Stimulated activated effector memory CD8-positive, alpha-beta T cell treated with anti-CD3 and anti-CD28 coated beads, Interleukin-12 subunit alpha, Interleukin-12 subunit beta, amount 100 ng/mL, for 72 hours (primary cell): ENCODE results near the gene RNF43.

Source experiments
- ATAC-seq: fragments of 150-1000 bp; cut with Tn5 transposase; 2 replicates; pipeline ENCODE4 v1.10.0; 2021
- DNase-seq, 2 donors: peaks; one replicate each; pipeline ENCODE4 v3.0.0; 2021 to 2022; ENCODE audit warnings: low spot score in 2 of 2
- H3K27ac Mint-ChIP-seq: one replicate; pipeline ENCODE4 v1.8.0; 2022; ENCODE audit warnings: mild to moderate bottlenecking, mixed read lengths
- H3K36me3 Mint-ChIP-seq: one replicate; pipeline ENCODE4 v1.8.0; 2022; ENCODE audit warnings: mild to moderate bottlenecking, mixed read lengths
- H3K4me1 Mint-ChIP-seq: one replicate; pipeline ENCODE4 v1.8.0; 2022; ENCODE audit warnings: mixed read lengths
- H3K4me3 Mint-ChIP-seq: one replicate; pipeline ENCODE4 v1.8.0; 2022; ENCODE audit warnings: mild to moderate bottlenecking, mixed read lengths
- H3K9me3 Mint-ChIP-seq: one replicate; pipeline ENCODE4 v1.8.0; 2022; ENCODE audit warnings: mixed read lengths

Gene RNF43

DNA sequence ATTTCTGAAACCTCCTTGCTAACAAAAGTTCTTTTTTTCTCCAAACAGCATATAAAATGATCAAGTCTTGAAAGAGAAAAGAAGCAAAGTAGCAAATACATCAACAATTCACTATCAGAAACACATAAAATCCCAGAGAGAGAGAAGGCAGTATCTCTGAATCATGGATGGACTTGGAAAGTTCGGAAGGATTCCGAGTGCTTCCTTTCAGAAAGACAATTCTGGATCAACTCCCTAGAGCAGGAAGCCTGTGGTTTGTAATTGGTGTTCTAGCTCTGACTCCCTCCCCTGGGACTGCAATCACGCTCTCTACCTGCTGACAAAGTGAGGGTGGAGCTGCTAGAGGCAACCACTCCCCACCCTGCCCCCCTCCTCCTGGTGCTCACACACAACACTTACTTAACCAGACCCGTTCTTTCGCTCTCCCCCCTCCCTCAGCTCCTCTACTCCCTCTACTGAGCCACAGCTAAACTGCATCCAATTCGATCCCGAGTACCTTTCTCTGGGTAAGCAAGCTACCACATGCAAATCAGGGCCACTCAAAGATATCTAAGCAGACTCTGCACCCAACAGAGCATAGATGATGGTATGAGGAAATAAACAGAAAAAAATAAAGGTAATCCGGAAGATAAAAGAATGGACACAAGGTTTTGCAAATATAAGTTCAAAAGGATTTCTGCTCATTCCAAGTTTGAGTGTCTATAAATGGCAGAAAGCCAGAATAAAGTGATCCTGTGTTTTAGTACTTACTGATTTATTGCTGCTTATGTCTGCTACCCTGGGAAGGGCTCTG, at the start of gene RNF43:
TSS of gene RNF43 (minus strand) at position 235 of the 793 bp plus-strand sequence. CDS start 1,957 bp downstream, outside the sequence.
- Mint-ChIP-seq H3K4me3 (peak within 1 kb of the TSS; percentile 8), H3K27ac (no peak within 1 kb of the TSS), H3K9me3 (no peaks in the 10 kb centered on the region), H3K4me1 (peaks cover 19% of the 10 kb centered on the region), H3K36me3 (no peaks in the 10 kb centered on the region)
- DNase-seq, result peak; percentile 51 to 85
- peak; percentile 100 for ATAC-seq

DNA sequence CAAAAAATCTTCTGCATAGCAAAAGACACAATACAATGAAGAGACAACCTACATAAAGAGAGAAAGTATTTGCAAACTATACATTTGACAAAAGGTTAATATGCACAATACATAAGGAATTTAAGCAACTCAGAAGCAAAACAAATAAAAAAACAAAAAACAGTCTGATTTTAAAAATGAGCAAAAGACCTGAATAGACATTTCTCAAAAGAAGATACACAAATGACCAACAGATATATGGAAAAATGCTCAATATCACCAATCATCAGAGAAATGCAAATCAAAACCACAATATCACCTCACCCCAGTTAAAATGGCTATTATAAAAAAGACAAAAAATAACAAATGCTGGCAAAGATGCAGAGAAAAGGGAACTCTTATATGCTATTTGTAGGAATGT, 38.2 kb upstream of the RNF43 start:
- ATAC-seq (no peak), DNase-seq (no peak)
- H3K9me3 Mint-ChIP-seq, result no peaks in the 10 kb centered on the region
- no peaks in the 10 kb centered on the region for H3K36me3 Mint-ChIP-seq
- no peak overlapping the region for H3K4me3 Mint-ChIP-seq
- H3K27ac Mint-ChIP-seq, result no peak overlapping the region
- no peaks in the 10 kb centered on the region for H3K4me1 Mint-ChIP-seq

DNA sequence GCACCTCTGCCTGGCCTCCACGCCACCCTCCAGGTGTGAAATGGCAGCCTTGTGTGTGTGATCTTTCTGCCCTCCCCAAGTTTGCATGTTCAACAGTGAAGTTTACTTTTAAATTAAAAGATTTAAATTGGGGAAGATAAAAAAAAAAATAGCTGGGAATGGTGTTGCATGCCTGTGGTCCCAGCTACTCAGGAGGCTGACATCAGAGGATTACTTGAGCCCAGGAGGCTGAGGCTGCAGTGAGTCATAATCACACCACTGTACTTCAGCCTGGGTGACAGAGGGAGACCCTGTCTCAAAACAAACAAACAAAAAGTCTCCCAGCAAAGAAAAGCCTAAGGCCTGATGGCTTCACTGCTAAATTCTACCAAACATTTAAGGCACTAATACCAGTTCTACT, 35.4 kb upstream of the RNF43 start:
- no peaks in the 10 kb centered on the region for H3K9me3 Mint-ChIP-seq
- no peaks in the 10 kb centered on the region for H3K4me1 Mint-ChIP-seq
- no peaks in the 10 kb centered on the region for H3K36me3 Mint-ChIP-seq
- DNase-seq, result no peak
- no peak overlapping the region for H3K4me3 Mint-ChIP-seq
- H3K27ac Mint-ChIP-seq, result no peak overlapping the region
- no peak for ATAC-seq

DNA sequence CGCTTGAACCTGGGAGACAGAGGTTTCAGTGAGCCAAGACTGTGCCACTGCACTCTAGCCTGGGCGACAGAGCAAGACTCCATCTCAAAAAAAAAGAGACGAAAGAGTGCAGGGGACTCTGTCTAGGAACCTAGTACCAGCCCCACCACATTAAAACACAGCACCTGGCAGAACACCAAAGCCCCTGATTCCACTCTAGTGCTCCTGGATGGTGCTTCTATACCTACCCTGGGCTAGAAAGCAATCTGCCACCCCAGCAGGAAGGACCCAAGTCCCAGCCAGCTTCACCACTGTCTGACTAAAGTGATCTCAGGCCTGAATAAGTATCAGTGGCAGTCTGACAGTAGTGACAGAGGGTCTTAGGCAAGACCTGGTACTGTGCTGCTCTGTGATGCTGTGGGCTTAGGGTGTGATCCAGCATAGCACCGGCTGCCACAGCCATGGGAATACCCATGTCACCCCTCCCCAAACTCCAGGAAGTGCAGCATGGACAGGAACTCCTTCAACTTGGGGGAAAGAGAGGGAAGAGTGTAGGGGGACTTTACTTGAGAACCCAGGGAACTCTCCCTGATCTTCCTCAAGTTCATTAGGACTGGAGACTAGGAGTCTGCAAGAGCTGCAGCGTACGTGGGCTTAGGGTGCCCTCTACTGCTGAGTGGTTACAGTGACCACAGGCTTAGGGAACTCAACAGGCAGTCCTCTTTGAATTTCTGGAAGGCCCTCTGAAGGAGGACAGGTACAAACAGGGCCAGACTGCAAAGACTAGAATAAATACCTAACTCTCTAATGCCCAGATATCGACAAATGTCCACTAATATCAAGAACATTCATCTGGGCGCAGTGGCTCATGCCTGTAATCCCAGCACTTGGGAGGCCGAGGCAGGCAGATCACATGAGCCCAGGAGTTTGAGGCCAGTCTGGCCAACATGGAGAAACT, 30.0 kb upstream of the RNF43 start:
- peak; percentile 94 for ATAC-seq
- Mint-ChIP-seq H3K9me3 (no peaks in the 10 kb centered on the region), H3K36me3 (no peaks in the 10 kb centered on the region), H3K4me3 (no peak overlapping the region), H3K27ac (no peak overlapping the region), H3K4me1 (peaks cover 5% of the 10 kb centered on the region)
- DNase-seq, result peak; percentile 41 to 75

GRCh38 chr17:58446086-58446485, 28.8 kb upstream of the RNF43 start:
- H3K4me3 Mint-ChIP-seq, result no peak overlapping the region
- no peak overlapping the region for H3K27ac Mint-ChIP-seq
- H3K9me3 Mint-ChIP-seq, result no peaks in the 10 kb centered on the region
- ATAC-seq (no peak), DNase-seq (no peak)
- H3K36me3 Mint-ChIP-seq, result no peaks in the 10 kb centered on the region
- peaks cover 5% of the 10 kb centered on the region for H3K4me1 Mint-ChIP-seq

- H3K4me1 Mint-ChIP-seq, result no peaks in the 10 kb centered on the region
- H3K36me3 Mint-ChIP-seq, result no peaks in the 10 kb centered on the region
- DNase-seq (no peak), ATAC-seq (no peak)
- H3K9me3 Mint-ChIP-seq, result no peaks in the 10 kb centered on the region
- H3K4me3 Mint-ChIP-seq, result no peak overlapping the region
- no peak overlapping the region for H3K27ac Mint-ChIP-seq
These were observed 19.5 kb upstream of the RNF43 start for GRCh38 chr17:58436805-58437239.

- DNase-seq (no peak), ATAC-seq (no peak)
- H3K27ac Mint-ChIP-seq, result no peak overlapping the region
- H3K4me3 Mint-ChIP-seq, result no peak overlapping the region
- H3K4me1 Mint-ChIP-seq, result no peaks in the 10 kb centered on the region
- H3K9me3 Mint-ChIP-seq, result no peaks in the 10 kb centered on the region
- H3K36me3 Mint-ChIP-seq, result no peaks in the 10 kb centered on the region
These were observed 18.9 kb upstream of the RNF43 start for GRCh38 chr17:58436245-58436644.

DNA sequence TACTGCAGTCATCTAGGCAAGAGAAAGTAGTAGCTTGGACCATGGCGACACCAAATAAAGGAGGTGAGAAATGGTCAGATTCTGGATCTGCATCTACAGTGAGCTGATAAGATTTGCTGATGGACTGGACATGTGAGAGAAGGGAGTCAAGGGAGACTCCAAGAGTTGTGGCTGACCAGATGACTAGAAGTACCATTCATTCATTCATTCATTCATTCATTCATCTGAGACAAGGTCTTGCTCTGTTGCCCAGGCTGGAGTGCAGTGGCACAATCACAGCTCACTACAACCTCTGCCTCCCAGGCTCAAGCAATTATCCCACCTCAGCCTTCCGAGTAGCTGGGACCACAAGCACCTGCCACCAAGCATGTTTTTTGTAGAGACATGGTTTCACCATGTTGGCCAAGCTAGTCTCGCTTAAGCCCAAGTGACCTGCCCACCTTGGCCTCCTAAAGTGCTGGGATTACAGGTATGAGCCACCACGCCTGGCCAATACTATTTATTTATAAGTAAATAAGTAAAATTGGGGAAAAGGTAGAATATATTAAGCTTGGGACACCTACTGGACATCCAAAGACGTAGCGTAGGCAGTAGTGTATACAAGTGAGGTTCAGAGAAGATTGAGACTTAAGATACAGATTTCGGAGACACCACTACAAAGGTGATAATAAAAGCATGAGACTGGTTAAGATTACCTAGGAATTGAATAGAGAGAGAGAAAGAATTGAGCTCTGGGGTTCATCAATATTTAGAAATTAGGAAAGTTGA, 15.7 kb upstream of the RNF43 start:
- ATAC-seq (no peak), DNase-seq (no peak)
- no peak overlapping the region for H3K27ac Mint-ChIP-seq
- H3K4me1 Mint-ChIP-seq, result no peaks in the 10 kb centered on the region
- H3K4me3 Mint-ChIP-seq, result no peak overlapping the region
- no peaks in the 10 kb centered on the region for H3K36me3 Mint-ChIP-seq
- no peaks in the 10 kb centered on the region for H3K9me3 Mint-ChIP-seq

DNA sequence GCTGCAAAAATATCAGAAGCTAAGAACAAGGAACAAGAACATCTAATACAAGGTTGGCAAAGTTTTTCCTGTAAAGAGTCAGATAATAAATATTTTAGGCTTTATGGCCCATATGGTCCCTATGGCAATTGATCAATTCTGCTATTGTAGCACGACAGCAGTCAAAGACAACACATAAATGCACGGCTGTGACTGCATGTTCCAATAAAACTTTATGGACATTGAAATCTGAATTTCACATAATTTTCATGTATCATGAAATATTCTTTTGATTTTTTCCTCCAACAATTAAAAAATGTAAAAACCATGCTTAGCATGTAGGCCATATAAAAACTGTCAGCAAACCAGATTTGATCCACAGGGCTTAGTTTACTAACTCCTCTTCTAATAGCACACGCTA, 10.5 kb upstream of the RNF43 start:
- Mint-ChIP-seq H3K36me3 (no peaks in the 10 kb centered on the region), H3K4me1 (no peaks in the 10 kb centered on the region), H3K27ac (no peak overlapping the region), H3K9me3 (no peaks in the 10 kb centered on the region), H3K4me3 (no peak overlapping the region)
- ATAC-seq (no peak), DNase-seq (no peak)

DNA sequence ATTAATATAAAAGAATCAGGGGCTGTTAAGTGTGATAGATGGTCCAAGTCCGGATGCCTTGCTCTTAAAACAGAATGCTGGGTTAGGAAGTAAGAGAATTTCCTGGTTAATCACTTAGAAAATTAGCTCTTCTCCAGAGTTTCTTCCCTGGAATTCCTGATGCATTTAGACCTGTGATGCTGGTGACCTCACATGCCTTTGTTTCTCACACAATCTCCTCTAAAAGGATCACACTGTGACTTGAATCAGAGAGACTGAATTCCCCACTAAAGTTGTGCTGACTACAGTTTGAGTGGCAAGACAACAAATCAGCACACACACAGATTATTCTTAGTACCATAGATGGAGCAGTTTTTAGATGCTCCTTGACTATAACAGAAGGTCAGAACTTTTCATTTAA, 4.4 kb upstream of the RNF43 start:
- Mint-ChIP-seq H3K4me1 (peaks cover 11% of the 10 kb centered on the region), H3K9me3 (no peaks in the 10 kb centered on the region), H3K36me3 (no peaks in the 10 kb centered on the region), H3K4me3 (no peak overlapping the region), H3K27ac (no peak overlapping the region)
- DNase-seq (no peak), ATAC-seq (no peak)

GRCh38 chr17:58420827-58421226, 3.5 kb upstream of the RNF43 start:
- Mint-ChIP-seq H3K36me3 (no peaks in the 10 kb centered on the region), H3K9me3 (no peaks in the 10 kb centered on the region), H3K27ac (no peak overlapping the region), H3K4me3 (no peak overlapping the region), H3K4me1 (peaks cover 12% of the 10 kb centered on the region)
- DNase-seq (no peak), ATAC-seq (no peak)

DNA sequence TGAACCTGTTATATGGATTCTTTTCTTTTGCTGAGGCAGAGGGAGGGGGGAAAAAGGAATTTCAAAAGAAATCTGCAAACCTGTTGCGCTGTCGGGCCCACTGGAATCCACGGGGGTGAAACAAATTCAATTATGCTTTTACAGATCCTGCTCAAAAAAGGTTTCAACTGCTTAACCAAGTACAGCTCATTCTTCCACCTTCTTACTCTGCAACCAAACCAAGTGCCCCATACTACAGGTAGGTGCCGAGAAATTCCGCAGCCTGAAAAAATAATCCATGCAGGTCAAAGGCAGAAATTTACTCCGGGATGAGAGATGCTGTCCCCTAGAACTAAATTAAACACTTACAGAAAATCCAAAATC, 416 bp downstream of the RNF43 start:
- DNase-seq (no peak), ATAC-seq (no peak)
- Mint-ChIP-seq H3K9me3 (no peaks in the 10 kb centered on the region), H3K36me3 (no peaks in the 10 kb centered on the region), H3K4me1 (peaks cover 19% of the 10 kb centered on the region), H3K4me3 (peak overlapping the region; percentile 8), H3K27ac (no peak overlapping the region)

DNA sequence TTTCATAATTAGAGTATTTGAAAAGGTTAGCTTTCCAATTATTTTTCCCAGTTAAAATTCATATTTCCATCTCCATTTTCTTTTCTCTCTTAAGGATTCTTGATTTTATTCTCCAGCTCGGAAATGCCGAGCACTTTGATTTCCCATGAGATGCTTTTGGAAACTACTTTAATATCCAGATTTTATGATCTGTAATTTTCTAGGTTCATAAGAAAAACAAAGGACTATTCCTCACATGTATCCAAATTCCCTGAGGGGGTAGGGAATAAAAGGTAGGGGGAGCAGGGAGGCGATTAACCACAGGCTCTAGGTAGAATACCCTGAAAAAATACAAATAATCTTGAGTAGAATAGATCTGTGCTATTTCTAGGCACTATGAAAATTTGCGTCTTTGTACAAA, 938 bp downstream of the RNF43 start:
- Mint-ChIP-seq H3K4me1 (peaks cover 19% of the 10 kb centered on the region), H3K4me3 (no peak overlapping the region)
- DNase-seq, result no peak

DNA sequence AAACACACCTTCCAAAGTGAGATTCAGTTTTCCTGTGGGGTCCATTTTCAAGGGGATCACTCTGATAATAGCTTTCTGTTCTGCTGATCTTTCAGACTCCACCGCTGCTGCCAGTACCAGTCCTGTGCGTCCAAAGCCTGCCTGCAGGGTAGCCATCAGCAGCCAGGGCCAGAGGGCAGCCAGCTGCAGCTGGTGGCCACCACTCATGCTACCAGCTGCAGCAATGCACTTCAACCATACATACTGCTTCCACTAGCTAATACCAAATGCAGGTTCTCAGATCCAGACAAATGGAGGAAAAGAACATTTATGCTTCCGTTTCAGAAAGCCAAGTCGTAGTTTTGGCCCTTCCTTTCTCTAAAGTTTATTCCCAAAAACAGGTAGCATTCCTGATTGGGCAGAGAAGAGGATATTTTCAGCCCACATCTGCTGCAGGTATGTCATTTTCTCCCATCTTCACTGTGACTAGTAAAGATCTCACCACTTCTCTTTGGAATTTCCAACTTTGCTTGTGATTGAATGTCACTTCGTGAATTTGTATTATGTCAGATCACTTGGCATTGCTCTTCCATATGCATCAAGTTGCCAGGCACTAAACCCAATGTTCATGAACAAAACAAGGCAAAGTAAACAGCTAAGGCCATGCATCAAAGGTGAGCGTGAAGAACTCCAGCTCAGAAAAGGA, 1.8 kb downstream of the RNF43 start:
- H3K4me3 Mint-ChIP-seq, result no peak overlapping the region
- no peak for ATAC-seq
- no peak for DNase-seq
- peaks cover 19% of the 10 kb centered on the region for H3K4me1 Mint-ChIP-seq
- H3K36me3 Mint-ChIP-seq, result no peaks in the 10 kb centered on the region
- H3K27ac Mint-ChIP-seq, result no peak overlapping the region
- H3K9me3 Mint-ChIP-seq, result no peaks in the 10 kb centered on the region

More for the DNA sequence above, 938 bp downstream of the RNF43 start:
- Mint-ChIP-seq H3K36me3 (no peaks in the 10 kb centered on the region), H3K9me3 (no peaks in the 10 kb centered on the region), H3K27ac (no peak overlapping the region)
- no peak for ATAC-seq

DNA sequence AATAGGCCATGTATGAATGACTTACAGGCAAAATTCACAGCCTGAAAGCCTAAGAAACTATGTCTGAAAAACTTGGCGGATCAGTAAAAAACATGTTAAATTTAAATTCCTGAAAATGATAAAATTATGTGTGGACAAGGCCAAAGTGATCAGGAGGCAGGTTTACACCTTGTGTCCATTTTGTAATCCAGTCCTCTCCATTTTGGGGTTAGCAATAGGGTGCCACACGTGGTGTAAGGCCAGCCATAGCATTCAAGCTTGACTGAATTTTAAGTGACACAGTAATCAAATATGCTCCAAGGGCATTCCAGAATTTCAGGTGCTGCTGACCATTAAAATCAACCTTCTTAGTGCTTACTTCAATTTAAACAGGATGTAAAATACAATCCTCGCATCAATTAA, 2.7 kb downstream of the RNF43 start:
- H3K27ac Mint-ChIP-seq, result no peak overlapping the region
- ATAC-seq (no peak), DNase-seq (no peak)
- no peak overlapping the region for H3K4me3 Mint-ChIP-seq
- peaks cover 19% of the 10 kb centered on the region for H3K4me1 Mint-ChIP-seq
- no peaks in the 10 kb centered on the region for H3K9me3 Mint-ChIP-seq
- no peaks in the 10 kb centered on the region for H3K36me3 Mint-ChIP-seq
